Hepatic stellate cell (primary cell): ENCODE results near the gene TULP3.
"Not testable (repeated sequence)": the region's sequence is repeated elsewhere in the genome, so short reads cannot be mapped to it uniquely, and the experiment has no call there.

ENCODE experiments used
- DNase-seq: peaks from one replicate; pipeline ENCODE4 v3.0.0; 2011; ENCODE audit warnings: low spot score

TULP3 gene, protein sequence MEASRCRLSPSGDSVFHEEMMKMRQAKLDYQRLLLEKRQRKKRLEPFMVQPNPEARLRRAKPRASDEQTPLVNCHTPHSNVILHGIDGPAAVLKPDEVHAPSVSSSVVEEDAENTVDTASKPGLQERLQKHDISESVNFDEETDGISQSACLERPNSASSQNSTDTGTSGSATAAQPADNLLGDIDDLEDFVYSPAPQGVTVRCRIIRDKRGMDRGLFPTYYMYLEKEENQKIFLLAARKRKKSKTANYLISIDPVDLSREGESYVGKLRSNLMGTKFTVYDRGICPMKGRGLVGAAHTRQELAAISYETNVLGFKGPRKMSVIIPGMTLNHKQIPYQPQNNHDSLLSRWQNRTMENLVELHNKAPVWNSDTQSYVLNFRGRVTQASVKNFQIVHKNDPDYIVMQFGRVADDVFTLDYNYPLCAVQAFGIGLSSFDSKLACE

DNA sequence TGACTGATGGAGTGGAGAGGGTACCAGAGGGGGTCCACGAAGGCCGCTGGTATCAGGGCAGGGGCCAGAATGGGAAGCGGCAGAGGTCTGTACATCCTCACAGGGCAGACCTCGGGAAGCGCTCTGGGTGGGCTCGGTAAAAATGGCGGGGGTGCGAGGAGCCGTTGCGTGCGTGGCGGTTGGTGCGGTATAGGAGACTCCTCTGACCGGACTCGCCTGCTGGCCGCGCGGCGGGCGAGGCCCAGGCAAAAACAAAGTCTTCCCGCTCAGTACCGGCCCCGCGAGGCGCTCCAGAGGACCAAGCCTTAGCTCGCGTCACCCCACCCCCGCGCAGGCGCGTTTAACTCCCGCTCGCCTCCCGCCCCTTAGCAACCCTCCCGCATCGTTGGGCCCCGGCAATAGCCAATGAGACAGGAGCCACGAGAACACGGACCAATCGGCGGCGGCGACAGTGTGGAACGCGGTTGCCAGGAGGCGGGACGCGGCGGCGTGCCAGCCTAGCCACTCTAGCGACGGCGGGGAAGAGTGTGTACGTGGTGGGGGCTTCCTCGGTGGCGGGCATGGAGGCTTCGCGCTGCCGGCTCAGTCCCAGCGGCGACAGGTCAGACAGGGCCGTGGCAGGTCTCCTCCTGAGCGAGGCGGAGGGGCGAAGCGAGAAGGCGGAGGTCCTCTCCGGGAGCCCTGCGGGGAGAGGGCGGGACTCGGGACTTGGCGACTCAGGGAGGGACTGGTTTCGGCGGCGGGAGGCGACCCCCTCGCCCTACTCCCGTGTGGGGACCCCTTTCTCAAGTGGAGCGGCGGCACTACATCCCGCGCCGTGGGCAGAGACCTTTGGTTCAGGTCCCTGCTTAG is at the start of gene TULP3:
Gene TULP3, plus strand, starts transcription at position 504 of the 852 bp plus-strand sequence. Its CDS starts 57 bp downstream, at position 561.
- peak; percentile 99 for DNase-seq

DNA sequence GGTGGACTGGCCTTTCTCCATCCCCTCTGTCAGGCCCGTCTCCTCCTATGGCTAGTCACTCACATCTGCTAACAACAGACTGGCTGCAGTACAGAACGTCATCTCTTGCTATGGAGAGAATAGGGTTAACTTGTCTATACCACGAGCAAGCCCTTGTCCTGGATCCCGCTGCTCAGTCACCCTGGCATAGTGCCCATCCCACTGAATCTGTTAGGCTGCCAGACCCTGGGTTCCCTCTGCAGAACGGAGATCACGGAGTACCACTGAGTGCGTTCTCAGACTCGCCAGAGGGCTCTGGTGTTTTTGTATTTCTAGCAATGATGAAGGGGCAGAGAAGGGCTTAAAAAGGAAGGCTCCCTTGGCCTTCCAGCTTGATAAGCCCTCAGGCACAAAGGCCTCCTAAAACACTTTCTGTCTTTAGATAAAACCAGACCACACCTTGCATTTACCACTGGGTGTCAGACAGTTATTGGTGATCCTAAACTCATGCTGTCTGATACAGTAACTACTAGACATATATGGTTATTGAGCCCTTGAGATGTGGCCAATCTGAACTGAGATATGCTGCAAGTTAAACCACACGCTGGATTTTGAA is 49.5 kb upstream of the TULP3 start:
- no peak for DNase-seq

DNA sequence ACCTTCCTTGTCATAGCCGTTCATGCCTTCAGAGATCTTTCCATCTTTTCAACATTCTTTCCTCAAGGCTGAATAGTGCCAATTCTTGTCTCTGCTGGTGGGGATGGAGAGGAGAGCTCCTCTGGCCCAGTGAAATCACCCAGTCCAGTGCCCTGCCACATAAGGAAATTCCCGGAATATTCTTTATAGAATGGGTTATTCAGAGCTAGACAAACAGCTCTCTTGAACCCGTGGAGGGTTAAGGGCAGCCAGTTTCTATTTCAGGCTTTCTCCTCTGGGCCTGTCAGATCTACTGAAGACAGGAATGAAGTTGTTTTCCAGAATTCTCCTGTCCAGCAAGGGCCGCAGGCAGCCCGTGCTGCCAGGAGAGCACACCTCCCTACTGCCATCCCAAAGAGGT is 47.7 kb upstream of the TULP3 start:
- peak; percentile 26 for DNase-seq

DNA sequence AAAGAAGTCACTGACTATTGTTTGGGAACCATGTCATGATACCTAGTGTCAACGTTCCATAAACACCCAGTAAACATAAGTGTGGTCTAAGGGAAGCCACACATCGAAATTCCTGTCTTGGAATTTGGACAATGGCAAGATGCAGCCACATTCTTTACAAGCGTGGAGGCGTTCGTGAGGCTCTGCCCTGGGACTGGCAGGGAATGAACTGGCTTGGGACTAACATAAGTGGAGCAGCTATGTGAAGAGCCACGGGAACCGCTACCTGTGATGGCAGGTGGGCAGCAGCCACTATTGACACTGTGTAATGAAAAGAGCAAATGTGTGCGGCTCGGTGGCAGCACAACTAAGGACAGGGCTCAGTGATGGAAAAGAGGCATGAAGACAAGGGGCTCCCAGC is 45.9 kb upstream of the TULP3 start:
- no peak for DNase-seq

DNA sequence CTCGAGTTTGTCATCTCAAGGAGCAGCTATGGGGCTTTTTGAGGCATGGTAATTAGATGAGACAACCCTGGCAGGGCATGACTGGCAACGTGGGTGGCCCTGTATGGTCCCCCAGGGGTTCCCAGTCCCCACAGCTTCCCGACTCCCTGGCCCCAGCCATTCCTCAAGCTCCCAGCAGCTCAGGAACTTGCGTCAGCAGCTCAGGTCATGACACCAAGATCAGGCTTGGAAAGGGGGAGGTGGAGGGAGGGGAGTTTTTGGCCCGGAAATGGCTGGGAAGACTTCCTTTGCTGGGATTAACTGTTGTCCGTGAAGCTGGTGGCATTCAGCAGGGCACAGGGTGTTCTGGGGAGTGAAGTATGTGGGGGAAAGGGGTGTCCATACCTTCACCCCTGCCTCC is 45.4 kb upstream of the TULP3 start:
- DNase-seq, result peak; percentile 84

DNA sequence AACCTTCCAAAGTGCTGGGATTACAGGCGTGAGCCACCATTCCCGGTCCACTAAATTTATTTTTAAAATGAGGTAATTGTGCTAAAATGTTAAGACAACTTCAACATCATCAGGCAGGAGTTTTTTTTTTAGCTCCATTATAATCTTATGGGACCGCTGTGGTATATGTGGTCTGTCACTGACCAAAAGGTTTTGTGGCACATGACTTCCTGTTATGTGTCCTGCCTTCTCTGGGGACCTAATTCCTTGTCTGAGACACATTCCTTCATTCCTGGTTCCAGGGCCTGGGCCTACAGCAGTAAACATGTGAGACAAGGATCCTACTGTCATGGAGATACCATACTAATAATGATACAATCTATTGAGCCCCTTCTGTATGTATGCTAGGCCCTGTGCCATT is 38.8 kb upstream of the TULP3 start:
- no peak for DNase-seq

DNA sequence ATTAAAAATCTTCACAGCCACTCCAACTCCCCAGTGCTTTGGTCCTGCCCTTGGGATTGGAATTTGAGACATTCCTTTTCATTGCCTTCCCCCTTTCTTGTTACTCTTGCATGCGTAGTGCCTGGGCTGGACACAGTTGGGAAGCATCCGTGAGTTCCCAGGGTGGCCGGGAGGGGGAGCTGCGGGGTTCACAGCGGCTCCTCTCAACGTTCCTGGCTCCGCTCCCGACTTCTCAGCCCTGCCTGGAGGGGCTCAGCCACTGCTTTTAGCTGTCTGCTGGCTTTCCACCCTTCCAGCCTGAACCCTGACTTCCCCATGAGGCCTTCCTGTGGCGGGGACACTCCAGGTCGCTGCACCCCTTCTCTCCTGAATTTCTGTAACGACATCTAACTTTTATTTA is 37.1 kb upstream of the TULP3 start:
- peak; percentile 94 for DNase-seq

DNA sequence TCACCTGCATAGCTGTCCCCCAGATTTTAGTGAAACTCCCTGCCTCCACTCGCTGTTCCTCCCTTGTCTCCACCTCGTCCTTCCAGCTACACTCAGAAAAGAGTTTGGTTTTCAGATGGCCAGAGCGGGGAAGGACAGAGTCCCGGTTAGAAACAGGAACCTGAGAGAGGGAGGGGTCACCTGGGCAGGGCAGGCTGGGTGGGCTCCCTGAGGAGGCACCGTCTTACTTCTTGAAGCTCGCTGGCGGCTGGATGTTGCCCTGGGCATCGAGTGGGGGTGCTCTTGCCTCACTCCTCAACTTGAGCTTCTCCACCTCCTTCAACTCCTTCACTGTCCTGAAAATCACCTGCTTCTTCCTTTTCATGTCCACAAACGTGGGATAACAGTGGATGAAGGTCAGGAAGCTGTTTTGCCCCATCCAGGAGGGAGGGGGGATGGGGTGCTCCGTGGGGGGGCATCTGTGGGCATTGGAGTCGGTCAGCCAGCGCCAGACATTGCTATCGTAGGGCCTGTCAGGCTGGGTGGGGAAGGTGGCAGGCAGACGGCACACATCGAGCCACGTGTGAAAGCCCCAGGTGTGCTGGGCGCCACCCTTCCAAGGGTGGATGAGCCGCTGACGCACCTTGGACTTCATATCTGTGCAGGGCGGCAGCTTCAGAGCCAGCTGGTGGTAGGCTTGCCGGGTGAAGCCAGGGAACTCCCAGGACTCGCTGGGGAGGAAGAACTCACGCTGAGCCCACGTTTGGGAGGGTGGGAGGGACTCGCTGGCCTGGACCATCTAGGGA is 35.8 kb upstream of the TULP3 start:
- no peak for DNase-seq

DNA sequence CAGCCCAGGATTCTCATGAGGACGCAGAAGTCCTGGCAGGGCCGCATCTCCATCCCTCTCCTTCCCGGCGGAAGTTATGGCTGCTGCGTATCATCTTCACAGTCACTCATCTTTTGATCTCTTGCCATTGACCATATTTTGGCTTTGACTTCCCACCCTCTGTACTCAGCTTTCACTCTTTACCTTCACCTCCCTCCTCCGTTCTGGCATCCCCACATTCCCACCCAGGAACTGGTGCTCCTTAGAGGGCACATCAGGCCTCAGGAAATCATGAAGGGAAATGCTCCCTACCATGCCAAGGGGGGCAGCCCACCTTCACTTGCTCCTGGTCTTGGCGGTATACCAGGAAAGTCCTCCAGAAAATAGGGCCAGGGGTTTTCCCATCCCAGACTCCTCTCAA is 35.1 kb upstream of the TULP3 start:
- DNase-seq, result no peak

DNA sequence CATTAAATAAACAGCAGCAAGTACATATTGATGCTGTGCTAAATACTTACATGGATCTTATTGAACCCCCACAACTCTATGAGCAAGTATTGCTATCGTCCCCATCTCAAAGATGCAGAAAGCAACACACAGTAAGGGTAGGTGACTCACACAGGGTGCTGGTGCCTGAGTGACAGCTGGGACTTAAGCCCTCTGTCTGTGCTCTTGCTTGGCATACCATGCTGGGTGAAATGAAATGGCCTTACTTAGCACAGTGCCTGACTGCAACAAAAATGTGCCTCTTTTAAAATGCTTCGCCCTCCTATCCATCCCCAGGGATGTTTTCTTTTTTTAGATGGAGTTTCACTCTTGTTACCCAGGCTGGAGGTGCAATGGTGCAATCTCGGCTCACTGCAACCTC is 34.6 kb upstream of the TULP3 start:
- DNase-seq, result peak; percentile 51

DNA sequence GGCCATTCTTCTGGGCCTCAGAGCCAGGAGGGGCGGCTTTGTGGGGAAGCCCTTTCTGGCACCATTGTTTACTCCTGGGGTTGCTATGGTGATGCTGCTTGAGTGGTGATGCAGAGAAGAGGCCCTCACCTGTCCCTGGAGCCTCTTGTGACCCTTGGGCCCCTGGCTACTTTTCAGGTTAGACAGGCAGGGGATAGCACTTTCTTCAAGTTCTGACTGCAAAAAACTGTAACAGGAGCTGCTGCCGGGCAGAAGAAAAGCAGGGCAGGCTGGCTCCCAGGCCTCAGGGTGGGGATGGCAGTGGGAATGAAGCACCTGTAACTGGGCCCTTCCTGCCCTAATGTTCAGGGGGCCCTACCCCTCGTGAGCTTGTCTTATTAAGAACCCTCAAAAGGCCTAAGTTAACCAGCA is 33.7 kb upstream of the TULP3 start, which contains the start of gene TEX52:
Gene TEX52, minus strand, starts transcription at position 19 of the 411 bp plus-strand sequence. Its CDS starts 13 bp downstream, at position 6.
- no peak for DNase-seq

DNA sequence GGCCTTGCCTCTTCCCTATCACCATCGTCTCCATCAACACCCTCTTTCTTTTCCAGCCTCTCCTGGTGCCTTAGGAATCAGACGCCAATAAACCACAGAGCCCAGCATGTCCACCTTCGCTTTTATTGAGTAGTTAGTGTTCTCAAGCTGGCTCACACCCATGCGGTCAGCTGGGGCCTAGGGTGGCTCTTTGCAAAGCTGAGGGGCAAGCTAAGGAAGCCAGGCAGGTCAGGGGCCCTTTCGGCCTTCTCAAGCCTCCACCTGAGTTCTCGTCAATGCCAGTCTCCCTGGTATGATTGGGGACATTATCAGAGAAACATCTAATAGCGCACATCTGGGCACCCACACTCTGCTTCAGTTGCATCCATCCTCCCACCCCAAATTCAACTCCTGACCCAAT is 33.1 kb upstream of the TULP3 start:
- DNase-seq, result no peak

DNA sequence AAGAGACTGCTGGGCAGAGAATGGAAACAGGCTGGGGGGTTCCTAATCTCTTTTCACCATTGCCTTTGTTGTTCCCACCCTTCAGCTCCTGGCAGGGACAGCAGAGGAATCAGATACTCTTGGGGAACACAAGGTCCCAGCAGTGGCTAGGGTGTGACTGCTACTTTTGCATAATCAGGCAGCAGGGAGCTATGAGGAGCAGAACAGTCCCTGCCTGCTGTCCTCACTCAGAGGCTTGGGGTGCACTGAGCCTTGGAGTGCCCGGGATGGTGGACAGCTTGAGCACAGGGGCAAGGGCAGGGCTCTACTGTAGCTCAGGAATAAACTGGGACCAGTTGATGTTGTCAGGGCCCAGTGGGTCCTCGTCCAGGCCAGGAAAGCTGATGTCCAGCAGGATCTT is 32.4 kb upstream of the TULP3 start:
- DNase-seq, result no peak

DNA sequence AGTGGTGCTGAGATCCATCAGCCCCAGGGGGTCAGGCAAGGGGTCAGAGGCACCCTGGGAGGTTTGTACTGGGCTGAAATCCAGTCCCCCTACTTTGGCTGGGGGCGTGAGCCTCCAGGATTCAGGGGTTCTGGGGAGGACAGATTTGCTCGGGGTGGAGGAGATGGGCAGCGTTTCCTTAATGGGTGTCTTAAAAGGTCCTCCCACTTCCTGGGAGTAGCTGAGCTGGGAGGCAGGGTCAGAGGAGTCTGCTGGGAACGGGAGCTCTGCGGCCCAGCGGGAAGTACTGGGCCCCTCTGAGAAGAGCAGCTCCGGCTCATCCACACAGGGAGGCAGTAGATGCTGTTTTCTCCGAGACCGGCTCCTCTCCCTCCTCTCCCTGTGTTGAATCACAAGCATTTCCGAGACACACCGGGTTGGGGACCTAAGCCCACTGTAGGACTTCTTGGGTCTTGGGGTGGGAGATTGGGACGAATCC is 31.7 kb upstream of the TULP3 start:
- DNase-seq, result no peak

DNA sequence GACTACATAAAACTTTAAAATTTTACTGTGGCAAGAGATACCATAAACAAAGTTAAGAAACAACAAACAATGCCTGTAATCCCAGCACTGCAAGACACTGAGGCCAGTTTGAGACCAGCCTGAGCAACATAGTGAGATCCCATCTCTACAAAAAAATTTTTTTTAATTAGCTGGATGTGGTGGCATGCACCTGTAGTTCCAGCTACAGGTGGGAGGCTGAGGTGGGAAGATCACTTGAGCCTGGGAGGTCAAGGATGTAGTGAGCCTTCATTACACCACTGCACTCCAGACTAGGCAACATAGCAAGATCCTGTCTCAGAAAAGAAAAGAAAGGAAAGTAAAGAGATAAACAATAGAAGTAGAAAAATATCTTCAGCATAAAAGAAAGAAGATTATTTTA is 30.5 kb upstream of the TULP3 start:
- DNase-seq, result no peak

DNA sequence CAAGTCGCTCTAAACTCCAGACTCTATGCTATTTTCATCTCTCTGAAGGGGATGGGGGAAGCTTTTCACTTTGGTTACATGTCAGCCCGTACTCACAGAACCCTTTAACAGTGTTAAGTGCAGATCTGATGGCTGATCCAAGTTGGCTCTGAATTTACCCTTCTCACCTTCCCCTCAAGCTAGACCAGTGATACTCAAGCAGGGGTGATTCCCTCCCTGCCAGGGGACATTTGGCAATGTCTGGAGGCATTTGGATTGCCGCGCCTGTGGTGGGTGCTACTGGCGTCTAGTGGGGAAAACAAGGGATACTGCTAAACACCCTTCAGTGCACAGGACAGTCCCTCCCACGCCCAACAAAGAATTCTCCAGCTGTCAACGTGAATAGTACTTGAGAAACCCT is 27.8 kb upstream of the TULP3 start:
- no peak for DNase-seq

DNA sequence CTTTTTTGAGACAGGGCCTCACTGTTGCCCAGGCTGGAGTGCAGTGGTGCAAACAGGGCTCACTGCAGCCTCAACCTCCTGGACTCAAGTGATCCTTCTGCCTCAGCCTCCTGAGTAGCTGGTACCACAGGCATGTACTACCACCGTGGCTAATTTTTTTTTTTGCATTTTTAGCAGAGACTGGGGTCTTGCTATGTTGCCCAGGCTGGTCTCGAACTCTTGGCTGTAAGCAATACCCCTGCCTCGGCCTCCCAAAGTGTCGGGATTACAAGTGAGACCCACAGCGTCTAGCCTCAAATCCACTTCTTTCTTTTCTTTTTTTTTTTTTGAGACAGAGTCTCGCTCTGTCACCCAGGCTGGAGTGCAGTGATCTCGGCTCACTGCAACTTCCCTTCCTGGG is 27.3 kb upstream of the TULP3 start:
- not testable (repeated sequence) for DNase-seq

DNA sequence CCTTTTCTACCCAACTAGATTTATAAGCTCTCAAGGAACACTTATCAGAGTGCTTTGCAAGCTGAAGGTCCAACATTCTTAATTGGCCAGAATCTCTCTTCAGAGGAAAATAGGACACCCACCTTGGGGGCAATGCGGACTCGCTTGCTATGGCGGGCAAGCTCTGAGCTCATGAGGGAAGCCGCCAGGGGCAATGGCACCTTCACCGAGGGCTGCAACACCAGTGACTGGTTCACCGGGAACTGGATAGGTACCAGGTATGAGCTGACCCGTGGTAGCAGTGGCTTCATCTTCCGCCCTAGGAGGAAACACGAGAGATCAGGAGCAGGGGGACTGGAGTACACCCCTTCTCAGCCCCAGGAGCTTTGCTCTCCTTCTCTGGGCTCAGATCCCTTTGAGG is 26.5 kb upstream of the TULP3 start:
- no peak for DNase-seq

DNA sequence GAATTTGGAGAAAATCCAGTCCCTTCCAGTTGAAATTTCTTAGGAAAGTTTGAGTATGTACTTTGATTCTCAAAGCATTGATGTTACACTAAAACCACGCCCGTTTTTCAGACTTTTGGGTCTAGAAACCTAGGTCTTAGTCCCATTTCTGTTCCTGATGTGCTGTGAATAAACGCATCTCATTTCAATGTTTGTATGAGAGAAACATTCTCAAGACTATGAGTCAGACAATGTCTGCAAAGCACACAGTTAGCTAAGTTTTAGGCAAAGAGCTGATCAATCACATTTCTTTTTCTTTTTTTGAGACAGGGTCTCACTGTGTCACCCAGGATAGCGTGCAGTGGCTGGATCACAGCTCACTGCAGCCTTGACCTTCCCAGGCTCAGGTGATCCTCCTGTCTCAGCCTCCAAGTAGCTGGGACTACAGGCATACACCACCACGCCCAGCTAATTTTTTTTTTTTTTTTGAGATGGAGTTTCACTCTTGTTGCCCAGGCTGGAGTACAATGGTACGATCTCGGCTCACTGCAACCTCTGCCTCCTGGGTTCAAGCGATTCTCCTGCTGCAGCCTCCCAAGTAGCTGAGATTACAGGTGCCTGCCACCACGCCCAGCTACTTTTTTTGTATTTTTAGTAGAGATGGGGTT is 21.6 kb upstream of the TULP3 start:
- peak; percentile 54 for DNase-seq

DNA sequence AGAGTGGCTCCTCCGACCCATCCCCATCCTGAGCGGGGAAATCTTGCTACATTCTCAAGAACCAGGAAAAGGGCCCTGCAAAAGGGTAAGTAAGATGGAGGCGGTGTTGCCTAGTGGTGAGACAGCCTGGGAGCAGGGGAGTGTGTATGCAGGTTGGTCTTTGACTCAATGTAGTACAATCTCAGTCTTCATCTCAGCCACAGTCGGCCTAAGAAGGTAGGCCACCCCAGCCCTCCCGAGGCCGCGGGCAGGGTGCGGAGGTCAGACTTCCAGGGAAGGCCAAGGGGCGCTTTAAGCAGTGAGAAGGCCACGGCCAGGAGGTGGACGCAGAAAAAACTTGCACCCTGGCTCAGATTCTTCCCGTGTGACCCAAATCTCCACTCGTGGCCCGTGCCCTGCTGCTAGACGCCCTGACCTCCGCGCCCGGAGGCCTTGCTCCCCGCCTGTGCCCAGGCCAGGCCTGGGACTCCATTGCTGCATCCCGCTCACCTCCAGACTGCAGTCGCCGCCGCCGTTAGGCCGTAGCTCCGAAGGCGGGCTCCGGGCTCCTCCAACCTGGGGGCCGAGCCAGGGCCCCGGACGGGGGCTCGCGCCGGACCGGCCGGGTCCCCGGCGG is 14.2 kb upstream of the TULP3 start:
- DNase-seq, result peak; percentile 55
